BJ (cell line): Measurements from ENCODE around the gene CD48. TPM values are rescaled to one million over a fixed set of nuclear protein-coding genes. Genes with fewer than 3 reads are reported as not detected.

Source experiments
- CTCF ChIA-PET: fragments of 350-600 bp; formaldehyde crosslinking; extraction: SDS; loops from one replicate; lab custom pipeline; 2021; ENCODE audit warnings: antibody characterized with exemption, inconsistent platforms; lab: Yijun Ruan, JAX
- POLR2A ChIA-PET: fragments of 300-600 bp; sonication (Branson Sonifier 250); formaldehyde crosslinking; extraction: SDS; loops from one replicate; lab custom pipeline; 2021; ENCODE audit warnings: antibody characterized with exemption; lab: Charles Lee
- DNase-seq: peaks from one replicate; pipeline ENCODE4 v3.0.0-alpha.2; 2011; ENCODE audit warnings: low read depth
- H3K27me3 ChIP-seq: 2 replicates; pipeline ENCODE4 v1.6.0; 2011; ENCODE audit warnings: low read length; ENCODE audit not compliant: control insufficient read depth, insufficient read depth
- H3K36me3 ChIP-seq: 2 replicates; pipeline ENCODE4 v1.5.1; 2011; ENCODE audit warnings: low read length; ENCODE audit not compliant: control insufficient read depth, insufficient read depth
- H3K4me3 ChIP-seq: 2 replicates; pipeline ENCODE4 v1.5.1; 2011; ENCODE audit warnings: low read depth, mild to moderate bottlenecking, control low read depth, low read length
- polyA plus RNA-seq: library from polyadenylated mRNA; depleted of rRNA; stranded (reverse); fragments of >200 nt; gene quantifications from 2 replicates; pipeline ENCODE4 v1.2.3, GENCODE V29; 2011
- TF ChIP-seq, protein P1 (sequence below): IDR thresholded peaks from 2 replicates; pipeline ENCODE4 v1.5.1; 2011; ENCODE audit warnings: low read depth, mild to moderate bottlenecking, control low read depth, inconsistent platforms, low read length, moderate library complexity; ENCODE audit not compliant: insufficient read depth

The CD48 gene
- polyA plus RNA-seq, 1 experiment: not detected

DNA sequence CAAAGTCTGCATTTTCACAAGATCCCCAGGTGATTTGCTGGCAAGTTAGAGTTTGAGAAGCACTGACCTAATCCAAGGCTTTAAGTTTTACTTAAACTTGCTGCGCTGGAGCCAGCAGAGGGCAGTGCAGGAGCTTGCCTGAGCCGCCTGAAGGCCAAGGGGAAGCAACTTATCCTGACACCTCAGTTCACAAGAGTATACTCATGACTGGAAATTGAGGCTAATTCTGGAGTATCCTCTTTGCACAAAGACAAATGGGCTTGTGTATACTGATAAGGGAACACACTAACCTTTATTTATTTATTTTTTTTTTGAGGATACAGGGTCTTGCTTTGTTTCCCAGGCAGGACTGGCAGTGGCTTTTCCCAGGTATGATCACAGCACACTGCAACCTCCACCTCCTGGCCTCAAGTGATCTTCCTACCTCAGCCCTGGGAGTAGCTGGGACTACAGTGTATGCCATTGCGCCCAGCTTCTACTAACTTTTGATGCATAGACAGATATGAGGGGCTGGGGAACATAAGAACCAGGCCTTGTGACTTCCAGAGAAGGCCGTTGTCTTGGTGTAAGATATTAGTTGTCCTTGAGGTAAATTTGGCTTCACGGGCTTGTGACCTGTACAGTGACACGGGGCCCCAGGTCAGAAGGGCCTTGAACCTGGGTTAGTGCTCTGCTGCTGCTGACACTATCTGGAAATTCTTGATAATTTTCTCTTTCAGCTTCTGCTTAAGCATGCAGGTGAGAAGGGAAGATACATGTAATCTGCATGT is 35.8 kb downstream of the CD48 start:
- no peak for DNase-seq
- Histone ChIP-seq H3K36me3 (no peaks in the 10 kb centered on the region), H3K27me3 (peaks cover 1% of the 10 kb centered on the region; the same call in 1 of the 2 replicates), H3K4me3 (no peak overlapping the region)
- CTCF ChIA-PET: interaction anchor here (0.7 to 2.1 kb wide), 18 partner anchors 9 to 422 kb away, joined by 3 to 19 read pairs (median 3); no protein-coding TSS in a partner anchor
- POLR2A ChIA-PET: interaction anchor here (0.6 kb wide), 1 partner anchor 248 kb away, joined by 6 read pairs; no protein-coding TSS in a partner anchor
- TF ChIP-seq, protein P1, sequence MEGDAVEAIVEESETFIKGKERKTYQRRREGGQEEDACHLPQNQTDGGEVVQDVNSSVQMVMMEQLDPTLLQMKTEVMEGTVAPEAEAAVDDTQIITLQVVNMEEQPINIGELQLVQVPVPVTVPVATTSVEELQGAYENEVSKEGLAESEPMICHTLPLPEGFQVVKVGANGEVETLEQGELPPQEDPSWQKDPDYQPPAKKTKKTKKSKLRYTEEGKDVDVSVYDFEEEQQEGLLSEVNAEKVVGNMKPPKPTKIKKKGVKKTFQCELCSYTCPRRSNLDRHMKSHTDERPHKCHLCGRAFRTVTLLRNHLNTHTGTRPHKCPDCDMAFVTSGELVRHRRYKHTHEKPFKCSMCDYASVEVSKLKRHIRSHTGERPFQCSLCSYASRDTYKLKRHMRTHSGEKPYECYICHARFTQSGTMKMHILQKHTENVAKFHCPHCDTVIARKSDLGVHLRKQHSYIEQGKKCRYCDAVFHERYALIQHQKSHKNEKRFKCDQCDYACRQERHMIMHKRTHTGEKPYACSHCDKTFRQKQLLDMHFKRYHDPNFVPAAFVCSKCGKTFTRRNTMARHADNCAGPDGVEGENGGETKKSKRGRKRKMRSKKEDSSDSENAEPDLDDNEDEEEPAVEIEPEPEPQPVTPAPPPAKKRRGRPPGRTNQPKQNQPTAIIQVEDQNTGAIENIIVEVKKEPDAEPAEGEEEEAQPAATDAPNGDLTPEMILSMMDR: peak; percentile 89

DNA sequence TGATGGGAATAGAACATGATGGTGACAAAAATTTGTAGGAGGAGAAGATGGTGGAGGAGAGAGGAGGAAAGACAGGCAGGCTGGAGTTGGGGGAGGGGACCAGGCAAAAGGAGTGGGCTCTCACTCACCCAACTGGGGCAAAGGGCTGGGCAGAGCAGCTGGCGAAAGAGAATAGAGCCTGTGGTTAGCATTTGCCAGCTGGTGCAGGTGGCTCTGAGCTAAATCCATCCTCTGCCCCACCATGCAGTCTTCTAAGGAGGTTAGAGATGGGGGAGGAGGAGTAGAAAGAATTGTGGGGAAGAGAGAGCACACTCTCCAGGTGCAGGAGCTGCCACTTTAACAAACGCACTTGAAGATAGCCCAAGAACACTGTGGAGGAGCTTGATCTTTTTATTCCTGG is 37.2 kb downstream of the CD48 start:
- TF ChIP-seq, protein P1: no peak
- POLR2A ChIA-PET: no interaction called here
- Histone ChIP-seq H3K4me3 (no peak overlapping the region), H3K27me3 (peaks cover 1% of the 10 kb centered on the region; the same call in 1 of the 2 replicates), H3K36me3 (no peaks in the 10 kb centered on the region)
- CTCF ChIA-PET: interaction anchor here (0.5 to 2.1 kb wide), 6 partner anchors 9 to 423 kb away, joined by 3 to 19 read pairs (median 3); no protein-coding TSS in a partner anchor
- DNase-seq: no peak

DNA sequence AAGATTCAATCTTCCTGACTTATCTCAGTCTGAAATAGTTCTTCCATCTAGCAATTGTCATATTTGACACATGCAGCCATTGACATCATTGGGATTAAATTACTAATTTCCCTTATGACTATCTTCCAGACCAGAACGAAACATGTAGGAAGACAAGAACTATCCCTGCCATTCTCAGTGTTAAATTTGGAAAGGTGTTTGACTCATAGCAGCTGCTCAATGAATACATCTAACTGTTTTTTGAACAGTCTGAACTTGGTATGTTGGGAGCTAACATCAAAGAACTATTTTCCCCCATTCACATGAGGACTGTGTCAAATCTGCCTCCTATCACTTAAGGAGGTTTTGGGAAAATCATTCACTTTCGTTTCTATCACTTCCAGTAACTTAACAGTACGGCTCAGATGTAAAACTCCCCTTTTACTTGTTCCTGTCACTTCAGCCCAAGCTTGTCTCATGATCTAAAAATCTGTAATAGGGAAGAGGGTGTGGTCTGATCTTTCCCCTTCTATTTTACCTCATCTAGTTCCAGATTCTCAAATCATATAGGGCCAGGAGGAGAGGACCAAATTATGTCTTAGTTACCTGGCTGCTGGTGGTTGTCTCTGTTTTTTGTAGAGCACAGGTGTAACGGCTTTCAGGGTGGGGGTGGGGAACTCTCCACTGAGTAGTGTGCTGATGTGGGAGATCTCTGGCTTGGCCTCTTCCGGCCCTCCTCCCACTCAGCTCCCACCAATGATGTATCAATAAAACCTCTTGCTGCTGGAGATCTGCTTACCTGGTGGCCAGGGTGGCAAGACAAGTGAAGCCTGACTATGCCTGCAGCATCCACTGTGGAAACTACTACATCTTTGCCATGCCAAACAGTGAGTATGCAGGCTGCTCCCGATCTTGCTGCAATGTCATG is 38.6 kb downstream of the CD48 start:
- Histone ChIP-seq H3K4me3 (no peak overlapping the region), H3K27me3 (no peaks in the 10 kb centered on the region; the same call in 1 of the 2 replicates), H3K36me3 (no peaks in the 10 kb centered on the region)
- ChIA-PET POLR2A (no interaction called here), CTCF (interaction anchor here (0.7 to 2.2 kb wide), 2 partner anchors 10 to 129 kb away, joined by 3 to 4 read pairs; no protein-coding TSS in a partner anchor)
- DNase-seq: no peak
- TF ChIP-seq, protein P1: no peak

DNA sequence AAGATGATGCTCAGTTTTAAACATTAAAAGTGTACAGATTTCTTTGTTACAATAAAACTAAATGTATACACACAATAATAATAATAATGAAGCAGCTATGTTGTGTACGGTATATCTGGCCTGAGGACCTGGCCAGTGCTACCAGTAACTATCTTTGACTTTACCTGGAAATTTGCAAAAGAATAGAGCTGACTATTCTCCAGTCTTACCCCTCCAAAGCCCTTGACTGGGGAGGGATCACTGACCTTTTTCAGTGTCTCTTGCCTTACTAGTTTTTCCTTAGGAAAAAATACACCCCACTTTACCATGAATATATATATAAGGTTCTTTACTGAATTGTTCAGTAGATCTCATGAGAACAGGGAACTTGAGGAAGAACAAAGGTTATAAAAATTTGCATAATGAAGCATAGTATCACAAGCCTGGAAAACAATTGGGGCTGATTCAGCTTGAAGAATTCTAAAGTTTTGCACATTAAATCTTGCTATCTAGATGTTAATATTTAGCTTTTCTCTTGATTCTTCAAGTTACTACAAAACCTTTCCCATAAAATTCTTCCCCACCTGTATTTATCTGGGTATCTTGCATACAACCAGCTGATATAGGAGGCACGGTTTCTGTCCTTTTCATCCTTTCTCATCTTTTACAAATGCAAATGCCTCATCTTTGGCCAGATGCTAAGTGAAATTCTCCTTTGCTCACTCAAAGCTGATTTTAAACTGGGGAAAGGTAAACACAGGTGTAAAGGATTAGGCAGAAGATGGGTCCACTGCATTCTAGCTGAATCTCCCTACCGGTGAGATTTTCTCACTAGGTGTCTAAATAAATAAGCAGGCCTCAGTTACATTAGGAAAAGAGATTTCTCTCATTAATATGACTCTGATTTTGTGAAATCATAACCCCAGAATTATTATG is 39.8 kb downstream of the CD48 start:
- Histone ChIP-seq H3K27me3 (no peaks in the 10 kb centered on the region), H3K36me3 (no peaks in the 10 kb centered on the region), H3K4me3 (no peak overlapping the region)
- TF ChIP-seq, protein P1: no peak
- POLR2A ChIA-PET: no interaction called here
- CTCF ChIA-PET: interaction anchor here (2.2 kb wide), 1 partner anchor 12 kb away, joined by 4 read pairs; no protein-coding TSS in a partner anchor
- DNase-seq: no peak
